HEK293 (cell line): ENCODE results near the gene PDK1.

ENCODE experiments used
- ATF2 ChIP-seq: fragments of 450-650 bp; formaldehyde crosslinking; IDR thresholded peaks from 2 replicates; pipeline ENCODE4 v1.5.1; 2016; ENCODE audit warnings: missing biosample characterization, missing genetic modification characterization, low read depth
- CTCF ChIP-seq: fragments of 450-650 bp; formaldehyde crosslinking; IDR thresholded peaks from 2 replicates; pipeline ENCODE4 v1.5.1; 2016; ENCODE audit warnings: missing biosample characterization, missing genetic modification characterization
- YY1 ChIP-seq: fragments of 450-650 bp; formaldehyde crosslinking; IDR thresholded peaks from 2 replicates; pipeline ENCODE4 v1.5.1; 2018; ENCODE audit warnings: missing biosample characterization, missing genetic modification characterization
- ZNF274 ChIP-seq, 2 experiments: fragments of 200-500 bp in 1 of 2; fragments of 450-650 bp in 1 of 2; sonication (Bioruptor generic) in 1 of 2; formaldehyde crosslinking in 1 of 2; IDR thresholded peaks; 2 replicates each; pipeline versions ENCODE4 v1.5.1 to v1.6.1; 2014 to 2016; ENCODE audit warnings: borderline replicate concordance in 1 of 2, inconsistent platforms in 1 of 2, low read length in 1 of 2, missing biosample characterization in 1 of 2, missing genetic modification characterization in 1 of 2
- ZNF529 ChIP-seq: fragments of 450-650 bp; formaldehyde crosslinking; IDR thresholded peaks from 2 replicates; pipeline ENCODE4 v1.5.1; 2017; ENCODE audit warnings: missing genetic modification characterization, missing biosample characterization; ENCODE audit not compliant: insufficient replicate concordance
- ZNF548 ChIP-seq: fragments of 450-650 bp; formaldehyde crosslinking; IDR thresholded peaks from 2 replicates; pipeline ENCODE4 v1.5.1; 2016; ENCODE audit warnings: missing biosample characterization, missing genetic modification characterization

- no peak for TF ChIP-seq ZNF548
- TF ChIP-seq CTCF (tag by site-specific recombination), result no peak
- TF ChIP-seq YY1 (tag by site-specific recombination), result no peak
- no peak for TF ChIP-seq ATF2 (tag by site-specific recombination)
- TF ChIP-seq ZNF274 (IDR thresholded peaks at IDR 0.05; ENCODE audit: low read length), result no peak
- TF ChIP-seq ZNF274 (tag by site-specific recombination; IDR thresholded peaks at IDR 0.05; ENCODE audit: borderline replicate concordance), result no peak
- TF ChIP-seq ZNF529 (tag by site-specific recombination), result no peak
These were observed 5.5 kb upstream of the PDK1 start for GRCh38 chr2:172550419-172550818.
